NK-92 (cell line): ENCODE measurements around the gene CFAP92.

Experiments used
- DNase-seq: peaks from one replicate; lab custom pipeline; 2025; ENCODE audit not compliant: unreplicated experiment; lab: John Stamatoyannopoulos, UW

The CFAP92 gene

DNA sequence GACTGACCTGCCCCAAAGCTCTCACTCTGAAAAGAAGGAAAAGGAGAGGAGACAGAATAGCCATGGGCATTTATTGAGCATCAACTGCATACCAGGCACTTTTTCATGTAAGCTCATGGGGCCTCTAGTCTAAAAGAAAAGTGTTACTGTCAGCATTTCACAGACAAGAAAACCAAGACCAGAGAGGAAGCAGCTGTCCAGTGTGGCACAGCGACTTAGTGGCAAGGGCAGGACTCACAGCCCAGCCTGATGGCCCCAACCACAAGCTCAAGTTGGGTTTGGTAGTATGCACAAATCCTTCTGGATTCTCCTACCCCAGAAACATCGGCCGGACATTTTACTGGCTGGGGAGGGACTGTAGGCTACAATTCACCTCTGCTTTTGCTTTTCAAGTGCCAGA lies 13.0 kb upstream of the CFAP92 start:
- DNase-seq, result no peak

DNA sequence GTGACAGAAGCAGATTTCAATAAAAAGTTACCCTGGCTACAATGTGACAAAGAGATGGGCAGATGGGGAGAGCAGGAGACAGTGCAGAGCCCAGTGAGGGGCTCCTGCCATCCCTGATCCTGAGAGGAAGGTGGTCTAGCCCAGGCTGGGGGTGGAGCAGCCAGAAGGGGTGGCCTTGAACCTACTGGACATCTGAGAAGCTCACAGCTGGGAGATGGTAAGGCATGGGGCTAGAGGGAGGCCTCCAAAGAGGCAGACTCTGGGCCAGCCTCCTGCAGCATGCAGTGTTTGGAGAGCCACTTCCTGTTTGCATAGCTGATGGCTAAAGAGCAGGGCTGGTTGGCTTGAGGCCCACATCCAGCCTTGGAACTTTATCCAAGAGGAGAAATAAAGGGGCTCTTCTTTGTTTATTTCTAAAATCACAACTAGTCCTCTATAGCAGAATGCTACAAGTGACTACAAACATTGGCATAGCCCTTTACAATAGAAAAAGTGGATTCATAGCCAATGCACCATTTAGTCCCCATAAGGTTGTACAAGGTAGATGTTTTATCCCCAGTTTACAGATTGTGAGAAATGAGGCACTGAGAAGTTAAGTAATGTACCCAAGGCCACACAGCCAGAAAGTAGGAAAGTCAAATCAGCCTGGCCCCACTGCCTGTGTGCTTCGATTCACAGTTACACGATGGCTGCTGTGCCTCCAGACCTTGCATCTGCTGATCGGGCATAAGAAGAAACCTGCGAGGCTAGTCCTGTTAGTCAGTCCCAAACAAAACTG lies 11.8 kb upstream of the CFAP92 start:
- DNase-seq, result no peak

DNA sequence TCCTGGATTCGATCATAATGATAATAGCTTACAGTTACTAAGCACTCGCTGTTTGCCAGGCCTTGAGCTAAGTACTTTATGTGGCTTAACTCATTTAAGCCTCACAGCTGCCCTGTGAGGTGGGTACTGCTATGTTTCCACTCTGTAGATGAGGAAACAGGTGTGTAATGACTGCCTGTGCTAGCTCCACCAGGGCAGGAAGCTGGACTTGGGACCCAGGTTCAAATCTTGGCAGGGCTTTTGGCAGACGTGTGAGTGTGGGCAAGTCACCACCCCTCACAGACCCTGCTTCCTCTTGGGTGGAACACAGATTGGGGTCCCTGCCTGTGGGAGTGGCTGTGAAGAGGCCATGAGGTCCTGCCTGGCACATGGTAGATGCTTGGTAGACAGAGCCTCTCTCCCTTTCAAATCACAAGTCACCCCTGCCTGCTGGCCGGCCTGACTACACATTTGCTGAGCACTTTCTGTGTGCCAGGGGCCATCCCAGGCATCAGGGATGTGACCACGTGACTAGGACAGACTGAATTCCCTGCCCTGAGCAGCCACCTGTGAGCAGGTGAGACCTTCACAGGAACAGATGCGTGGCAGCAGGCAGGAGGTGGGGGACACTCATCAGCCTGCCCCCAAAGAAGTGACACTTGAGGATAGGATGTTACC lies 10.9 kb upstream of the CFAP92 start:
- DNase-seq, result no peak

DNA sequence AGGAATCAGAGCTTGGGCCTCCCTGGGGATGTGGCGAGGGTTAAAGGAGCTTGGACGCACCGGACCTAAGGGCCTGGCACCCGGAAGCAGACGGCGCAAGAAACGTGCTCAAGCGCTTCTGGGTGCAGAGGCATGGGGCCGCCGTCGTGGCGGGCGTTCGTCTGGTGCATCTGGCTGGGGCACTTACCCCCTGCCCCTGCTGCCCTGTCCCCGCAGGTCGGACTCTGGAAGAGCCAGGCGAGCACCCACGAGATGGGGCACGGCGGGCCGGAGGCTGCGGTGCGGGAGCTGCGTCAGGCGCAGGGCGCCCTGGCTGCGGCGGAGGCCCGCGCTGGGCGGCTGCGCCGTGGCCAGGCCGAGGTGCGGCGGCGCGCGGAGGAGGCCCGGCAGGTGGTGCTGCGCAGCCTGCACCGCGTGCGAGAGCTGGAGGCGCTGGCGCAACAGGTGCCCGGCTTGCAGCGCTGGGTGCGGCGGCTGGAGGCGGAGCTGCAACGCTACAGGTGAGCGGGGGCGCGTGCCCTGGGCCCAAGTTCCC lies 9.8 kb upstream of the CFAP92 start:
- no peak for DNase-seq

DNA sequence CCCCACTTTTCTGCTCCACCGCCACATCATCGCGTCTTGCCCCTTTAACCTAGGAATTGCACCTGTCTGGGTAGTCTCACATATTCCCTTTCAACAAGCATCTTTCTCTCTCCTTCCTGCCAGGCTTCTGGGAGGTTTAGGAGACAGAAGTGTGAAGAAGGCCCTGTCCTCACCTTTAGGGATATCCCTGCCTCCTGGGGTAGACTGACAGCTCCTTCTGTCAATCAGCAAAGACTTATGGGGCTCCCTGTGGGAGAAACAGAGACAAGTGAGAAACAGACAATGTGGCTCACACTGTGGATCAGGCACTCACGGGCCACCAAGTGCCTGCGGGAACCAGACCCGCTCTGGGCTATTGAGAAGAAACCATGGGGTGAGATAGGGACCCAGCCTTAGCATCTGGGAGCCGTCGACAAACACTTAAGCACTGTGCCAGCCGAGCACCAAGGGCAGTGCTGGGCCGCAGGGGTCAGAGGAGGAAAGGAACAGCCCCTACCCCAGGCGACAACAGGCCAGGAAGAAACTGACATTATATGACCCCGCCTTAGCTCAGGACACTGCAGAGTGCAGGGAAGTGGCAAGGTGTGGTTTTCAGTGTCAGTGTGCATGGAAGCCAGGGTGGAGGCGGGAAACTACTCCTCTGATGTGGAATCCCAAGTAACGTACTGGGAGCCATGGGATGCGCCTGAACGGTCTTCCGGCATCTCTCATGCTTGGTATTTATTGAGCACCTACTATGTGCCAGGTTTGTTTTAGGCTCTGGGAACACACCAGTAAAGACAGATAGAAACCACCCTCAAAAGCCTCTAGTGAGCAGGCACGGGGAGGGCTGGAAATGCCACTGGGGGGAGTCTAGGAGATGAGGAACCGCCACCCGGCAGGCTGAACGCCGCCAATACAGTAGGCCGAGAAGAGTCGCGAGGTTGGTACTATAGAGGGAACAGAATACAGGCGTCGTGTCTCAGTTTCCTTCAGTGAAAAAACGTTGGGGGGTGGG lies 9.0 kb upstream of the CFAP92 start:
- DNase-seq, result no peak

DNA sequence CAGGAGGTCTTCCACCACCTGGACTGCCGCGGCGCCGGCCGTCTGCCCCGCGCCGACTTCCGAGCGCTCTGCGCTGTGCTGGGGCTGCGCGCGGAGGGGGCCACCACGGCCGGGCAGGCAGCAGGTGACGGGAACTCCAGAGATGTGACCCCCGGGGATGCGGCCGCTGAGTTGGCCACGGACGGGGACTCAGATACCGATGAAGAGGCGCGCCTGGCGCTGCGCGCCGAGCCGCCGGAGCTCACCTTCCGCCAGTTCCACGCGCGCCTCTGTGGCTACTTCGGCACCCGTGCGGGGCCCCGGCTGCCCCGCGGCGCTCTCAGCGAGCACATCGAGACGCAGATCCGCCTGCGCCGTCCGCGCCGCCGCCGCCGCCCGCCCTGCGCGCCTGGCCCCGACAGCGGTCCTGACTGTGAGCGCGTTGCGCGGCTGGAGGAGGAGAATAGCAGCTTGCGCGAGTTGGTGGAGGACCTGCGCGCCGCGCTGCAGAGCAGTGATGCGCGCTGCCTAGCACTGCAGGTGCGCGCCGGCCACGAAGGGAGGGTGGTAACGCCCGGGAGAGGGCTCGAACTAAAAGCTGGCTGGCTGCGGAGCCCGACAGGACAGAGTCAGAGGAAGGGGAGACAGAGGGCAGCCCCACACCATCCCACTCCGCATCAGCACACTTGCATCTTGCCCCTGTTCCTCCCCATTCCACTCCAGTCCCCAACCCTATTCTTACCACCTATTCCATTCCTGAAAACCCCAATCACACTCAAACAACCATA lies 8.1 kb upstream of the CFAP92 start:
- no peak for DNase-seq

DNA sequence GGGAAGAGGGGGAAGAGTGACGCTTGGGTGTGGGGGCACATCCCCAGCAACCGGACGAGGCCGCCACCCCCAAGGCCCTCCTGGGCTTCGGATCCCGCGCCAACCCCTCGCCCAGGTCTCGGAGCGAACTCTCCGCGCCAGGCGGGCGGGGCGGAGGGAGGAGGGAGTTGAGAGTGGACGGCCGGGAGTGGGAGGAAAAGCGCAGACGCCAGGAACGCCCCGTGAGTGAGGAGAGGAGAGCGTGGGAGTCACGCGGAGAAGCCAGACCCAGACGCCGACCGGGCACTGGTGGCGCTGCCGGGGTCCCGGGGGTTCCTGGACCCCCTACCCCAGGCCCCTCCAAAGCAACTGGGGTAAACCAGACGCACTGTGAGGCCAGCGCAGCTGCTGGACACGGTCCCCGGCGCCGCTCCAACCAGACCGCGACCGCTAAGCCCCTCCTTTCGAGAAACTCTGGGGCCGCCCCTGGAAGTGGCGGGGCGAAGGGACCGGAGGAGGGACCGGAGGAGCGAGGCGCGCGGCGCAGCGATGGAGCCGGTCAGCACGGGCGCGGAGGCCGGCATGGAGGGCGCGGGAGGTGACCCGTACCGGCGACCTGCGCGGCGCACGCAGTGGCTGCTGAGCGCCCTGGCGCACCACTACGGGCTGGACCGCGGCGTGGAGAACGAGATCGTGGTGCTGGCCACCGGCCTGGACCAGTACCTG lies 7.4 kb upstream of the CFAP92 start, which contains the start of gene EFCC1:
TSS of gene EFCC1 (plus strand) at position 204 of the 705 bp plus-strand sequence. CDS start at position 529, 325 bp downstream.
- no peak for DNase-seq

DNA sequence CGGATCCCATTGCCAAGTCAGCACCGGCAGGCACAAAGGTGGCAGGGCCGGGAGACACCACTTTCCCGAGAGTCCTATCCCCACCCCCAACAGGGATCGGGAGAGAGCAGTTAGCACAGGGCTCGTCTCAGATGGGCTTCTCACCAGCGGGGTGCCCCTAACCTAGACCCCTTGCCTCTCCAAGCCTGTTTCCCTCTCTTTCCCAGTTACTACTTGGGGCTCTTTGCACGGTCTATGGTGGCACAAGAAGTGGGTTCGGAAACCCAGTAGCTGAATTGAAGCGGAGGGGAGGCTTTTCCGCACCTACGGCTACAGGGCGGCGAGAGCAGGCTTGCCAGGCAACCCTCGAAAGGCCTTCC lies 6.8 kb upstream of the CFAP92 start:
- DNase-seq, result no peak

DNA sequence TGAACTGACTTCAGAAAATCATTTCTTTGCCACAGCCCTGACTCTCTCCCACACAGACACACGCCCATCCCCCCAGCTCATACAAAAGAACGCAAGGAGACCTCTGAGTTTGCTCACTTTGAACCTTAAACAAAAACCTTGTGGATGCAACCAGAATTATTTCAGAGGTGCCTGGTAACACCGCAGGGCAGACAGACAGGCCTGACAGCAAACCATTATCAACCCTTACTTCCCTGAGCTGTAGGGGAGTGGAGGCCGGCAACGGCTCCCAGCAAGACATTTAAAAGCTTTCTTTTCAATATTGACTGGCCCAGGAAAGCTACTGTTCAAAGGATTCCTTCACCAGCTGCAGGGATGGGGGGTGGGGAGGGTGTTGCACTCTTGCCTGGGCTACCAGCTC lies 5.2 kb upstream of the CFAP92 start:
- DNase-seq, result no peak

DNA sequence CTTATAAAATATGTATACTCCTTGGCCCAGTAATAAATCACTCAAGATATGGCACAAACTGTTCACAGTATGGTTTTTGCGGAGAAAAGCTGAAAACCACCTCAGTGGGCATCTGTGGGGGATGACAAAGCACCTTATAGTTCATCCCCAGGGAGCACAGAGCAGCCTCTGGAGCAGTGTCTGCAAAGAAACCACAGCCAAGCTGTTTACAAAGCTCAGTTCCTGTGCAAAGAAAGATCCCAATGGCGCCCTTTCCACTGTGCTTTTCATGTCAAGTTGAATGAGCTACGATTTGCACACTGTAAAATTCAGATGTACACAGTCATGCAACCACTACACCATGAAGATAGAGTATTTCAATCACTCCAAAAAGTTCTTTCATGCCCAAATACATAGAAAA lies 4.7 kb upstream of the CFAP92 start:
- no peak for DNase-seq

DNA sequence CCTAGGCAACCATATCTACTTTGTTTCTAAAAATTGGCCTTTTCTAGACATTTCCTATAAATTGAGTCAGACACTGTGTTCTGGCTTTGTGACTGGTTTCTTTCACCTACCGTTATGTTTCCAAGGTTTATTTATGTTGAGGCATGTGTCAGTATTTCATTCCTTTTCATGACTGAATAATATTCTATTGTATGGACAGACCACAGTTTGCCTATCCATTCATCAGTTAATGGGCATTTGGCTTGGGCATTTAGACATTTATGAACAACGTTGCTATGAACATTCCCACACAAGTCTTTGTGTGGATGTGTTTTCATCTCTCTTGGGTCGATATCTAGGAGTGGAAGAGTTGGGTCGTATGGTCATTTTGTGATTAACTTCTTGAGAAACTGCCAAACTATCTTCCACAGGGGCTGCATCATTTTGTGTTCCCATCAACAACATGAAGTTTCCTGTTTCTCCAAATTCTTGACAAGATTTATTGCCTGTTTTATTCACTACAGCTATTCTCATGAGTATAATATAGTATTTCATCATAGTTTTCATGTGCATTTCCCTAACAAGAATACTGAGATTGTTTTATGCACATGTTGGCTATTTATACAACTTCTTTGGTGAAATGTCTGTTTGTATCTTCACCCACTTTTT lies 3.7 kb upstream of the CFAP92 start:
- no peak for DNase-seq

DNA sequence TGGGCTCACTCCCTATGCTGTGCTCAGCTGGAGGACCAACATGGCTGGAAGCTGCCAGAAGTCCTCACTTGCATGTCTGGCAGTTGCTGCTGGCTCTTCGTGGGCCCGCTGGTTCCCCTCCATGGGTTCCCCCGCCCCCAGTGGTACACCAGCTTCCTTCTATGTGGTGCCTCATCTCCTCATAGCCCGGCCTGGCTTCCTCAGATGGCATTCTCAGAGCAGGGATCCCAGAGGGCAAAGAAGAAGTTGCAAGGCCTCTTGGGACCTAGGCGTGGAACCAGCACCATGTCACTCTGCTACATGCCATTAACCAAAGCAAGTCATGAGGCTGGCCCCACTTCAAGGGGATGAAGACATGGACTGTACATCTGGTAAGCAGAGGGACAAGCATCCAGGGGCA lies 2.9 kb upstream of the CFAP92 start:
- no peak for DNase-seq

DNA sequence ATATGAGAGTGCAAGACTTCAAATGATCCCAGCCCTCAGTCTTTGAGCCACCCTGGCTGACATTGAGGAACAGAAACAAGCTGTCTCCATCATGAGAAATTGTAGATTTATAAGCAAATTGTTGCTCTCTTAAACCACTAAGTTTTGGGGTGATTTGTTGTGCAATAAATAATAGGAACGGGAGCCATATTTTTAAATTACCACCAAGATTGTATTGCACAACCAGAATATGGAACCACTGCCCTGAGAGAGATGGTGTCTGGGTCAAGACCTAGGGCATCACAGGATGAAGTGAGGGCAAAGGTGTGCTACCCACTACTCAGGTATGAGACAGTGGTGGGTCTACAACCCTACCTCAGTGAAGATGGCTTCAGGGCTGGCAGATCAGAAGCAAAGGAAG lies 2.3 kb upstream of the CFAP92 start:
- DNase-seq, result no peak

DNA sequence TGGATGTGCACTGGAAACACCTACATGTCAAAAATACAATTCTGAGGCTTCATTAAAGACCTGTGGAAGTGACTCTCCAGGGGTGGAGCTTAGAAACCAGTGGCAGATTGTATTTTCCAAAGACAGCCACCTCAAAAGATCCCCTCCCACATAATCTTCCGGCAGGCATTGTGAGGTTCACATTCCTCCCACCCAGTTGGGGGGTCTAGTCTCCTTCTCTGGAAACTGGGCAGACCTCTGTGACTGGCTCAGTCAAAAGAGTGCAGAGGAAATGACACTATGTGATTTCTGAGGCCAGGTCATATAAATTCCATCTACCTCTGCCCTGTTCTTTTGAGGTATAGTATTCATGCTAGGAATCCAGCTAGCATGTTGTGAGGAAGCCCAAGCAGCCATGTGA lies 1.9 kb upstream of the CFAP92 start:
- no peak for DNase-seq

DNA sequence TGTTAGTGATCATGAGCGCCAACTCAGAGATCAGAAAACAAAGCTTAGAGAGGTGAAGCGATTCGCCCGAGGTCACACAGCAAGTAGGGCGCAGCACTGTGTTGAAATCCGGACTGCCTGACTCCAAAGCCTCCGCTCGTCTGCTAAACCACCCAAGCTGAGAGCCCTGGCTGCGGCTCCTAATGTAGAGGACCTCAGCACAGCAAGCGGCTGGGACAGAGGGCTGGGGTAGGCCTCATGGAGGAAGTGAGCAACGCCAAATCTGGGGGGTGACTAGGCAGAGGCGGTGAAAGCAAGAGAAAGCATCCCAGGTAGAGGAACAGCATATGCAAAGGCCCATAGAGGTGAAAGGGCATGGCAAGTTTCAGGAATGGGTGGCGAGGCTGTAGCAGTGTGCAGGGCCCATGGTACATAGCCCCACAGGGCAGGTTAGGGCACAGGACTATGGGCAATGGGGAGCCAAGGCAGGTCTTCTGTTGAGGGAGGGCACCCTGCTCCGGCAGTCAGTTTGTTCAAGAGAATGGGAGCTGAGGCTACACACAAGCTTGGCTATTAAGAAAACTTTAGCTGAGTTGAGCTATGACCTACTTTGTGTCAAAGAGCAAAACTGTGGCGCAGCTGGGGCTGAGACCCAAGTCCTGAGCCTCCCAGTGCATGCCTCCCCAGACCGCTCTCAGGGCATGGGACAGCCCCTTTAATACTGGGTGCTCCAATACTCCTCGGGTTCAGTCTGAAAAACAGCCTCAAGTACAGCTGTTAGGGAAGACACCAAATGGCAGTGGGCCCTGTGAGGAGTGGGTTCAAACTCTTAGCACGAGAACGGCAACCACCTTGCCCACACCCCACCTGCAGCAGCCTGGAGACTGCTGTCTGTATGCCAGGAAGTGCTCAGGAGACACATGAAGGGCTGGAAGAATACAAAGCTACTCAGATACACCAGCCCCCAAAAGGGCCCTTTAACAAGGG lies 988 bp upstream of the CFAP92 start:
- DNase-seq, result no peak

DNA sequence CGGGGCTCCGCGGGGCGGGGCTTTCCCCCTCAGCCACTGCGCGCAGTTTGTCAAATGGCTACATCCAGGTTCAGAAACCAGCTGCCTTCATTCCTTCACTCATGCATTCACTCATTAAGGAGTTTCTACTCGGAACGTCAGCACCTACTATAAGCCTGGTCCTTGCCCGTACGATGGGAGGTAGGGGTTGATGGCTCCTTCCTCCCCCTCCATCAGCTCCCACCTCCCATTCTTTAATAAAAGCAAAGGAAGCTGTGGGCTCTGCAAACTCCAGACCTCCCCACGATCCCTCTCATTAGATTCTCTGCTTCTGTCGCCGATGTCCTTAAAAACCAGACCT lies 267 bp upstream of the CFAP92 start:
- DNase-seq, result no peak

DNA sequence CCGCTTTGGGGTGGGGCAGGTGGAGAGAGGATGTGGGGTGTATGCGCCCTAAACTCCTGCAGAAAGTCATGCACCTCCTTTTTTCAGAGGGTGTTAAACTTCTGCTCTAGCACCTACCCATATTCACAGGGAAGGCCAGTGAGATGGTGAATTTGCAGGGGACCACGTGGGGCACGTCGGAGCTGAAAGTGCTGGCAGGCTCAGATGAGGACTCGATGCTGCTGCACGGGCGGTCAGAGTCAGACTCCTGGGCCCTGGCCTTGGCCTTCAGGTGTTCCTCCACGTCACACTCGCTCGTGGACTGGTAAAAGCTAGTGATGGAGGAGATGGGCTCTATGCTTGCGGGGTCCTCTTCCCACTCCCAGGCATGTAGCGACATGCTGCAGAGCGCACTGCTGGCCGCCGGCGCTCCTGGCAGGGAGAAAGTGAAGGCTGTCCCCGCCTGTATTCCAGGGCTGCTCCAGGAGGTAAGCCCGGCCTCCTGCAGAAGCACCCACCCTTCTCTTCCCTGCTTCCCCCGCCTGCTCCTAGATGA lies 883 bp downstream of the CFAP92 start:
- no peak for DNase-seq

DNA sequence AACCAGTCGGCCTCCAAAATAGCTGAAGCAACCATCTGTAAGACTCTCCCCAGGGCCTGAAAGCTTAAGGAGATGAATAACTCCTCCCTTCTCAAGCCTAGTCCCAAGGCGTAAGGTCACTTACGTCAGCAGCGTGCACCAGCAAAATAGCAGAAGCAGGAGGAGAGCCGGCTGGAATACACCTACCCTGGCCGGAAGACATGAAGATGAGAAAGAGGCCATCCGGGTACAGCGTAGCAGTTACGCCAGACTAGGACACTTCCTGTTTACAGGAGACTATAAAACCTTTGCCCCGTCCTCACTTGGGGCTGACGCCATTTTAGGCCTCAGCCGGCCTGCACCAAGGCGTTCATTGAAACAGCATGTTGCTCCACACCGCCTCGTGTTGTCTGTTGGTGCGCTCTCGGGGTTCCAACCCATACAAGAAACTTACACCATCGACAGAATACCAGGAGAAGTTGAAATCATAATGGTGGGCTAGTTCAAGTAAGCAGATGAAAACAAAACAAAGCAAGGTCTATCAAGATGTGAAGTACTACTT lies 2.5 kb downstream of the CFAP92 start:
- DNase-seq, result no peak
